Left lobe of liver (tissue), 2 donors: ENCODE measurements around the gene EFS. TPM values are rescaled to one million over a fixed set of nuclear protein-coding genes. Genes with fewer than 3 reads are reported as not detected.

Experiments
- ATAC-seq: fragments of 200-7000 bp; cut with Tn5 transposase; one replicate; pipeline ENCODE4 v1.9.1; 2020; ENCODE audit warnings: mild to moderate bottlenecking, moderate library complexity
- DNase-seq: peaks from one replicate; pipeline ENCODE4 v3.0.0-alpha.2; 2020; ENCODE audit warnings: low spot score
- total RNA-seq: library from RNA; stranded (reverse); gene quantifications from one replicate; pipeline ENCODE4 v1.2.1, GENCODE V29; 2021
- donor health status: DM: no; HTN: no; CAD: no; lungs with moderate emphysema.
- donor health status: DM: no; HTN: yes; CAD: no.

The EFS gene
- total RNA-seq, 1 donor from 2014 or later, result 0.68 TPM

GRCh38 chr14:23307687-23308644 is 57.0 kb downstream of the EFS start:
- no peak for ATAC-seq
- DNase-seq, result no peak

- ATAC-seq (no peak), DNase-seq (no peak)
Measured at GRCh38 chr14:23307146-23307530, 57.8 kb downstream of the EFS start.

- peak; percentile 92 for DNase-seq
- ATAC-seq, result peak; percentile 73
Measured at GRCh38 chr14:23306412-23307145, 58.4 kb downstream of the EFS start, which contains the start of gene BCL2L2. Gene BCL2L2 (plus strand): TSS chr14:23306833. CDS start chr14:23307768, 935 bp downstream.

Other genes with a start within 250 kb of the EFS start
- not detected for gene CEBPE, start 245.9 kb downstream of the EFS start, total RNA-seq
- gene SLC7A8, start 181.5 kb downstream of the EFS start, total RNA-seq, result 6.7 TPM
- not detected for gene RNF212B, start 127.2 kb downstream of the EFS start, total RNA-seq
- 8.9 TPM for gene HOMEZ, start 79.0 kb downstream of the EFS start, total RNA-seq
- gene PPP1R3E, start 62.3 kb downstream of the EFS start, total RNA-seq, result 11.5 TPM
- 14.0 TPM for gene BCL2L2, start 58.3 kb downstream of the EFS start, total RNA-seq
- gene PABPN1, start 43.7 kb downstream of the EFS start, total RNA-seq, result 86.9 TPM
- gene SLC22A17, start 12.3 kb downstream of the EFS start, total RNA-seq, result 3.6 TPM
- gene IL25, start 7.6 kb upstream of the EFS start, total RNA-seq, result not detected
- not detected for gene CMTM5, start 11.9 kb upstream of the EFS start, total RNA-seq
- not detected for gene MYH6, start 43.1 kb upstream of the EFS start, total RNA-seq
- gene MYH7, start 70.5 kb upstream of the EFS start, total RNA-seq, result not detected
- 12.1 TPM for gene NGDN, start 104.5 kb upstream of the EFS start, total RNA-seq
- gene ZFHX2, start 186.6 kb upstream of the EFS start, total RNA-seq, result 0.81 TPM
- gene THTPA, start 191.1 kb upstream of the EFS start, total RNA-seq, result 11.1 TPM
- 19.3 TPM for gene AP1G2, start 202.6 kb upstream of the EFS start, total RNA-seq
- 0.10 TPM for gene JPH4, start 213.6 kb upstream of the EFS start, total RNA-seq